Chondrocyte (in vitro differentiated cells): Measurements from ENCODE around the gene ADGRL3. TPM values are rescaled to one million over a fixed set of nuclear protein-coding genes. Genes with fewer than 3 reads are reported as not detected.

ENCODE experiments used
- DNase-seq: peaks from one replicate; pipeline ENCODE4 v3.0.0; 2021; ENCODE audit warnings: mixed read lengths, low spot score
- H3K27ac Mint-ChIP-seq: one replicate; pipeline ENCODE4 v1.8.0; 2021; ENCODE audit warnings: mild to moderate bottlenecking, moderate library complexity, mixed read lengths; ENCODE audit not compliant: unreplicated experiment
- H3K27me3 Mint-ChIP-seq: 2 replicates; pipeline ENCODE4 v1.8.0; 2021; ENCODE audit warnings: low read depth, mixed read lengths
- H3K36me3 Mint-ChIP-seq: 2 replicates; pipeline ENCODE4 v1.8.0; 2021; ENCODE audit warnings: low read depth, mixed read lengths
- H3K4me1 Mint-ChIP-seq: 2 replicates; pipeline ENCODE4 v1.8.0; 2021; ENCODE audit warnings: low read depth, mild to moderate bottlenecking, mixed read lengths
- H3K4me3 Mint-ChIP-seq: one replicate; pipeline ENCODE4 v1.8.0; 2021; ENCODE audit warnings: mild to moderate bottlenecking, moderate library complexity, mixed read lengths; ENCODE audit not compliant: unreplicated experiment
- H3K9me3 Mint-ChIP-seq: 2 replicates; pipeline ENCODE4 v1.8.0; 2021; ENCODE audit warnings: low read depth, mixed read lengths
- CTCF ChIP-seq: fragments of 200-600 bp; sonication (generic); IDR thresholded peaks from 2 replicates; pipeline ENCODE4 v1.5.0; 2021; ENCODE audit warnings: antibody characterized with exemption, mild to moderate bottlenecking, moderate library complexity
- total RNA-seq: library from RNA; stranded (reverse); gene quantifications from 3 replicates; pipeline ENCODE4 v1.2.1, GENCODE V29; 2021

Gene ADGRL3
- total RNA-seq, 1 donor from 2014 or later: 11.6 TPM

DNA sequence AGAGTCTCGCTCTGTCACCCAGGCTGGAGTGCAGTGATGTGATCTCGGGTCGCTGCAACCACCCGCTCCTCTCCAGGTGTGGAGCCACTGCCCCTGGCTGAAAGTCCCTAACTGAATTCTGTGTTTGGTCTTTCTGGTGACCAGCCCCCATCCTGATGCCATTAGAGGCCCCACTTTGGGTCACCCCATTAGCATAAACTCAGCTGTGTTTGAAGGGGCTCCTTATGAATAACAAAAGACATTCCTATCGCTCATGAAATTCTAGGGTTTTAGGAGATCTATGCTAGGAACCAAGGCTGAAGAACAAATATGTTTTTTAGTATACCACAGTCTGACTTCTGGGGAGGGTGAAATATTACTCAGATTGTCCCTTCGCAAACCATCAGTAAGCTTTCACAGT lies 652.9 kb downstream of the ADGRL3 start:
- H3K4me3 Mint-ChIP-seq: no peak overlapping the region
- H3K9me3 Mint-ChIP-seq: no peaks in the 10 kb centered on the region
- H3K27ac Mint-ChIP-seq: no peak overlapping the region
- no peak for TF ChIP-seq CTCF
- peaks cover 1% of the 10 kb centered on the region for H3K36me3 Mint-ChIP-seq
- H3K27me3 Mint-ChIP-seq: no peaks in the 10 kb centered on the region
- H3K4me1 Mint-ChIP-seq: no peaks in the 10 kb centered on the region
- no peak for DNase-seq

DNA sequence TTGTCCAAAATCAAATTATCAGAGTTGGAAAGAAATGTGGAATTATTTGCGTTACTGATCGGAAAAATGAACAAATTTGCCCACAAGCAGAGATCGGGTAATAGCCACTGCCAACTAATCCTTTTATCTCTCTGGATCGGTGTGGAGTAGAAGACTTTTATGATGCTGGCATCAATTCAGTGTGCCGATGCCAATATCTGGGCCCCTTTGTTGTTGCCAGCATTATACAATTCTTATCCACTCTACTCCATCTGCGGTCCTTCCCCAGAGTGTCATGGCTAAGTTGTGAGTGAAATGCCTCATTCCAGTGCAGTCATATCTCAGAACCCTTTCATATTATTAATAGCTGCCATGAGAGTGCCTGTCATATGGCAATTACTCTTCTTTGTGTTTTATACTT lies 660.2 kb downstream of the ADGRL3 start:
- Mint-ChIP-seq H3K9me3 (no peaks in the 10 kb centered on the region), H3K4me1 (no peaks in the 10 kb centered on the region), H3K4me3 (no peak overlapping the region), H3K27ac (no peak overlapping the region), H3K36me3 (peaks cover 1% of the 10 kb centered on the region), H3K27me3 (no peaks in the 10 kb centered on the region)
- TF ChIP-seq CTCF: no peak
- DNase-seq: no peak

- peaks cover 2% of the 10 kb centered on the region for H3K9me3 Mint-ChIP-seq
- TF ChIP-seq CTCF: no peak
- no peak overlapping the region for H3K27ac Mint-ChIP-seq
- H3K4me1 Mint-ChIP-seq: no peaks in the 10 kb centered on the region
- no peaks in the 10 kb centered on the region for H3K36me3 Mint-ChIP-seq
- H3K27me3 Mint-ChIP-seq: no peaks in the 10 kb centered on the region
- DNase-seq: no peak
- no peak overlapping the region for H3K4me3 Mint-ChIP-seq
These were observed 664.2 kb downstream of the ADGRL3 start for GRCh38 chr4:61864286-61864685.

DNA sequence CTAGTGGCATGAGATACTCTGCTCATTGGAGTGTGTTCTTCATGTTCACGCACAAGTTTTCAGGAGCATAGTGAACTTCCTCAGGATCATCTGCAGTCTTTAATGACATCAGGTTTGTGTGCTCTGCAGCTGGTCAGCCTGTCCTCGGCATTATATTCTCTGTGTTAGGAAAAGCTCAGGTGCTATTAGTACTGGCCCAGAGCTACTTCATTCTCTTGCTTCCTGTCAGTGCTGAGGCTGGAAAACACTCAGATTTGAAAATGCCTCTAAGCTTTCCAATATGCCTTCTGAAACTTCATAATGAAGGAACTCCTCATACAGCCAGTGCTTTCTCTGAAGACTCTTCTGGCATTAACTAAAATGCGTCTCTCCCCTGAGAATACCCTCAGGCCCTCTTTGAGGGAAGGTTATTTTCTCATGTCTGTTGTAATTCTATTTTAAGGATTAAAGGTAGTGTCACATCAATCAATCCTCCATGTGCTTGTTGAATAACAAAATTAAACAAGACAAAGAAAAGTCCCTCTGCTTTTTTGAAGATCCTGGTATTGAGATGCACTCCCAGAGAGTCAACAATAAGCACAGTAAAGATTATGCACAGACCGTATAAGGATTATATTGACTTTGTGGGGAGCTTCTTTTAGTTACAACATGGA lies 666.4 kb downstream of the ADGRL3 start:
- no peak overlapping the region for H3K27ac Mint-ChIP-seq
- DNase-seq: no peak

GRCh38 chr4:61872983-61873382 lies 672.9 kb downstream of the ADGRL3 start:
- no peak for DNase-seq
- Mint-ChIP-seq H3K4me3 (no peak overlapping the region), H3K36me3 (no peaks in the 10 kb centered on the region), H3K9me3 (peaks cover 2% of the 10 kb centered on the region), H3K27ac (no peak overlapping the region), H3K4me1 (no peaks in the 10 kb centered on the region), H3K27me3 (no peaks in the 10 kb centered on the region)
- no peak for TF ChIP-seq CTCF

More for the DNA sequence above, 666.4 kb downstream of the ADGRL3 start:
- H3K36me3 Mint-ChIP-seq: no peaks in the 10 kb centered on the region
- H3K27me3 Mint-ChIP-seq: no peaks in the 10 kb centered on the region
- H3K4me3 Mint-ChIP-seq: no peak overlapping the region
- H3K9me3 Mint-ChIP-seq: peaks cover 2% of the 10 kb centered on the region
- no peak for TF ChIP-seq CTCF
- H3K4me1 Mint-ChIP-seq: no peaks in the 10 kb centered on the region
